HG03469 (cell line): ENCODE measurements around the gene ELMO1.

Experiments
- ATAC-seq: cut with Tn5 transposase; IDR thresholded peaks from one replicate; pipeline ENCODE4 v1.9.1; 2021; ENCODE audit warnings: mild to moderate bottlenecking, moderate library complexity, moderate number of reproducible peaks; ENCODE audit not compliant: unreplicated experiment

Gene ELMO1

GRCh38 chr7:36939816-36940215, 508.8 kb downstream of the ELMO1 start:
- no peak for ATAC-seq

DNA sequence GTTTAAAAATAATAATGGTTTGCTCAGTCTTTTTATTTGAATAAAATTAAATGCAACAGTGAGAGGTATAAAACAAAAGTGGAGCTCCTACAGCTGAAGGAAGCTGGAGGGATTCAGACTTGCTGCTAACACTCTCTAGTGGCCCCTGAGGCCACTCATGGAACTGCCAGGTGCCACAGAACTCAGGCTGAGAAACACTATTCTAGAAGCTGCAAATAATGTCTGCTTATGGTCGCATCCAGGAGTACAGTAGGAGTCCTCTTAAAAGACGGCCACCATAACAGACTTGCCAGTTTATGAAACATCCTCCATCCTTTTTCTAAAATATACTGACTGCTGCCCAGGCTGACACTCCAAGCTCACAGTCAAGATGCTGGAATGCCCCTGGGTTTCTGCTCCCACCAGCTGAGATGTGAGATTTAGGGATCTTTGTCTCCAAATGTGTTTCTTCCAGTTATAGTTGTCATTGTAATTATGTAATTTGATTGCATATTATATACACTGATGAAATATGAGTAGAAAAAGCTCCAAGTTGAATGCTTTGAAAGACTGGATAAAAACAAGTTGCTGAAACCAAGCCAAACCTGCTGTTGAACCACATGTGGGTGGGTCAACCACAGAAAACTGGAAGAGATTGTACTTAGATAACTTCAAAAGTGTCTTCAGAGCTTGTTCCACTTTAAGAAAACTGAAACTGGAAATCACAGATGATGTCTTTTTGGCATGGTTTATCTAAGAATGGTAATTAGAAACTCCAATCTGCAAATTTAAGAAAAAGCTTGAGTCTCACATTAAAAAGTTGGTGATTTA, 510.7 kb downstream of the ELMO1 start:
- ATAC-seq: no peak

DNA sequence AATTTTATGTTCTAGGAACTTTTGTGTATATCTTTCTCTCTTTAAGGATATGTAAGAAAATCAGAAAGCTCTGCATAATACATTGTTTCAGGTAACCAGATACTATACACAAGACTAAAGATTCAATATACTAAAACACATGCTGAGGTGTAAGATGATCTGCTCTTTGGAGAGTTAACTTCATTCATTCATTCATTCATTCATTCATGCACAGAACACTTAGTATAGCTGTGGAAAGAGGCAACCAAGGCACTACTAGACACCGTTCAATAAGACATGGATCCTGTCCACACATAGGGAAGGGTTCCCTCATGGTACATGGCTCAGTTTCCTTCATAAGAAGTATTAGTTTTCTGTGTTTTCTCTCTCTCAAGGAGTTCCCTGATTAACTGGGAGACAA, 516.8 kb downstream of the ELMO1 start:
- no peak for ATAC-seq

DNA sequence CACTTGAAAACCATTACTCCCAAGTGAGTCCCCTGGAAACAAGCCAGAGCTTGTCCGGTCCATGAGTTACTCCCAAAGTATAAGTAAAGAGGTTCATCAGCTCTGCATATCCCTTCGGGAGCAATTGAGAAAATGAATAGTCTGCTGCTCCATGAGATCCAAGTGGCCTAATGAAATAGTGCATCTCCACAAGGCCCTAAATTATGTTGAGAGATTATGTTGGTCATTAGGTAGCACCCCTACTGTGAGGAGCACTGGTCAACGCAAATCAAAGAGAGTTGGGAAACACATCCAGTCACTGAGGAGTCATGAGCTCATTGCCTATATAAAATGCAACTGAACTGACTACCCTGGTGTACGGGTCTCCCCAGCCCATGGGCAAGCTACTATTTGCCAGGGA, 518.9 kb downstream of the ELMO1 start:
- no peak for ATAC-seq

DNA sequence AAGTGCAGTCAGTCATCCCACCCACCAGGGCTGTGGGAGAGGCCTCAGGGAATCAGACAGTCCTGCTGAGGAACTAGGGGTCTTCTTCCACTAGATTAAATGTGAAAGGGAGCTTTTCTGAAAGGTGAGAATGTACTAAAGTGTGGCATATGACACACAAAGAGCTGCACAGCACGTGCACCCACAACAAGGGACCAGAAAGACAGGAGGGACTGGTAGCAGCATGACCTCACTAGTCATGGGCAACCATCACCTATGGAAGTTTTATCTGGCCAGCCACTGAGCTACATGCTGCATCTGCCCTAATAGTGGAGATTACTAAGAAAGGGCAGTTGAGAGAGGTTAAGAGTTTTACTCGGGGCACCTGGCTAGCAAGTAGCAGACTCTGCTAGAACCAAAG, 519.9 kb downstream of the ELMO1 start:
- no peak for ATAC-seq

- no peak for ATAC-seq
These were observed 520.4 kb downstream of the ELMO1 start for GRCh38 chr7:36928311-36928710.

- ATAC-seq: no peak
These were observed 523.0 kb downstream of the ELMO1 start for GRCh38 chr7:36925691-36926090.

GRCh38 chr7:36925207-36925606, 523.5 kb downstream of the ELMO1 start:
- no peak for ATAC-seq

DNA sequence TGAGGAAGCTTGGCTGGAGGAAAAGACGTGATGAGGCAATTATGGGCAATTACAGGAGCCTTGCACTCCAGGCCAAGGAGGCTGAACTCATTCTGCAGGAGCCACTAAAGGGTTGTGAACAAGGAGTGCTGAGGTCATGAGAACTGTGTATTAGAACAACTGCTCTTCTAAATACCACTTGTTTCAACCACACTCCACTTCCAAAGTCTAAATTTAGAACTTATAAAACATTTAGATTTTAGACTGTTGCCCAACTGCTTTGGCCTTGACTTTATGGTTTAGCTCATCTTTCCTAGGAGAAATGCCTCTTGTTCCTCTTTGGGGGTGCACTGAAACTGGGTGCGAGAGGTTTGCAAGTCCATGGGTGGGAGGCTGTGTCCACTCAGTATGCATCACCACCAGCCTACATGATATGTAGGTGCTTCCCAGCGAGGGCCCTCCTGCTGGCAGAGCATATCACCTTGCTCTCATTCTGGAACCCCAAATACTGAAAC, 524.7 kb downstream of the ELMO1 start:
- no peak for ATAC-seq

- no peak for ATAC-seq
These were observed 525.5 kb downstream of the ELMO1 start for GRCh38 chr7:36923185-36923584.

DNA sequence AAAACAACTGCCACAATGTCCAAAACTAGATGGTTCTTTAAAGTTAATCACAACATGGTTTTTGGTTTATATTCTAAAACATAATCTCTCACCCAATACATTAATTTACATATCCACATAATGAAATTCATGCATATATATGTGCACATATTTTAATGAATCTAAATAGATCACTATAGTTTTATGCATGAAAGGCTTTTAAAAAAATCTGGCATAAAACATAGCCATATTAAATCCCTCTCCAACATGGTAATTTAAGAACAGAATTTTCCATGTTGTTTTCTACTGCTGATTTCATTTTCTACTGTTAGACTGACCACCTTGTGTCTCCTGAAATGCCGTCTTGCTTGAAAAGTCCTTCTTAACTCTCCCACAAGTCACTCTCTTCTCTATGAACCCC, 528.2 kb downstream of the ELMO1 start:
- no peak for ATAC-seq

DNA sequence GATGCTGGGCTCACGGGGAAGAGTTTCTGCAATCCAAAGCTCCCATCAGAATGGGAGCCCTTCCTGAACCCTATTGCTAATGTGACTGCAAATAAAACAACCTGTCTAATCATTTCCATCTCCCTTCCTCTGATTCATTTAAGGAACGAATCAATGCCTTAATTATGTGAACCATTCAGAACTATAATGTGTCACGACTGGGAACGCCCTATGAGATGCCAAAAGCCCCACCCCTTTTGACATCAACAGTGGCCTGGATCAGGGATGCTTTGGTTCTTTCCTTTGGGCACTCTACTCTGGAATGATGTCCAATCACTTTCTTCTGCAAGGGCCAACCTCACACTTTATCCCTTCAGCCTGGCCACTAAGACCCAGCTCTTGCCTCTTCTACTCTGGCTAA, 528.9 kb downstream of the ELMO1 start:
- no peak for ATAC-seq

DNA sequence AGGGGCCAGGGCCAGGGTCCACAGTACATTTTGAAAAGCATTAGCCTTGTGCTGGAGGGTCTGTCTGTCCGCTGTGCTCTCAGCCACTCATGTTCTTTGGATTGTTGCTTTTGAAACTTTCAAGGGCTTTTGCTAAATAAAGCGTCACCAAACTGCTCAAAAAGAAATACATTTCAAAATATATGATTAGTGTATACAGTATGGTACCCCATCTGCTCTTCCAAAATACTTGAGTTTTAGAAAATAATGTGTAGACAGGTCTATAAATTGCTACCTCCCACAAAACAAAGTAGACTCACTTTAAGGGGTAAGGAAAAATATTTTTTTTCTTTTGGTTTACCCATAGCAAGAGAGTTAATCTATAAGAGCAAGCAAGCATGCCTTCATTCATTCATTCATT, 530.1 kb downstream of the ELMO1 start:
- no peak for ATAC-seq

DNA sequence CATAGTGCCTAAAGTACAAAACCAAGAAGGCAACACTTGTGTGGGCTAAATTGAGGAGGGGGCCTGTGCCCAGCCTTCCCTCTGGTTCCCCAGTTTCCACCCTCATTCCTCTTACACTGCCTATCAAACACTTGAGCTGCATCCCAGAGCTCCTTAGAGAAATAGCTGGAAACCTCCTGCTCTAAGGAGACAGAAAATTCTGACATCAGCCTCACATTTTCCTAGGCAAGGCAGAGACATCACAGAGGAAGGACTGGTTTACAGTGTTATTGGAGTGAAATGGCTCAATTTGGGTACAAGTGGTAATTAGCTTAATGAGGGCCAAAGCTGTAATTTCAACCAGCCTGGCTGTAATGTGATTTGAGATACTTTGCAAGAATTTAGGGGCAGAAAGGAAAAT, 532.0 kb downstream of the ELMO1 start:
- ATAC-seq: no peak

GRCh38 chr7:36916116-36916515, 532.5 kb downstream of the ELMO1 start:
- no peak for ATAC-seq

DNA sequence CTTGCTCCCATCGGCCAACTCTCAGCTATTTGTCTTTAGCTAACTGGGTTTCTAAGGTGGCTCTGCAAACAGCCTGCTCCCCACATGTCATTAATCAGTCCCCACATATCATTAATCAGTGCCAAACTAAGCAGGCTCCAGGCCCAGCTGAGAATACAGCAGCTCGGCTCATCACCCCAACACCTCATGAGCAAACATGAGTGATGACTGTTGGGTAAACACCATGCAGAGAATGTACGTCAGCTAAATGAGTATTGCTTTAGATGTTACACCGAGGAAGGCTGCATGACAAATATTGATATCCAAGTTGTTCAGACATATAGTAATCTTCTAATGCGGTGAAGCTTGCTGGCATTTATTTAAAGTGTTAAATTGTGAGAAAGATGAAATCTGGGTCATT, 536.9 kb downstream of the ELMO1 start:
- no peak for ATAC-seq

DNA sequence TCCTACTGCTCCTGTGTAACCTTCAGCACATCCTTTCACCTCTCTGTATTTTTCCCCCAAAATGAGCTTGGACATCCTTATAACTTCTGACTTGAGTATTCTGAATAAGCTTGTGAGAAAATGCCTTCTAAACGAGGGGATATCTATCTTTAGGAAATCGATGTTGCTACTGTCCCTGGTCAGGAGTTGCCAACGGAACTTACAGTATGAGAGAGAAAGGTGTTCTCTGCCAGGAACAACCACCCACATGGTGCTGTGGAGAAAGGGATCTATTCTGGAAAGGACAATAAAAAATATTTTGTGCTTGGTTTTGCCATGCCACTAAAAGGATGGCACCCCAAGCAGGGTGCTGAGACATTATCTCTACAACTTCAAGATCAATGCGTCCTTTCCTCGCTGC, 537.8 kb downstream of the ELMO1 start:
- no peak for ATAC-seq

- ATAC-seq: no peak
These were observed 538.3 kb downstream of the ELMO1 start for GRCh38 chr7:36910401-36910800.

DNA sequence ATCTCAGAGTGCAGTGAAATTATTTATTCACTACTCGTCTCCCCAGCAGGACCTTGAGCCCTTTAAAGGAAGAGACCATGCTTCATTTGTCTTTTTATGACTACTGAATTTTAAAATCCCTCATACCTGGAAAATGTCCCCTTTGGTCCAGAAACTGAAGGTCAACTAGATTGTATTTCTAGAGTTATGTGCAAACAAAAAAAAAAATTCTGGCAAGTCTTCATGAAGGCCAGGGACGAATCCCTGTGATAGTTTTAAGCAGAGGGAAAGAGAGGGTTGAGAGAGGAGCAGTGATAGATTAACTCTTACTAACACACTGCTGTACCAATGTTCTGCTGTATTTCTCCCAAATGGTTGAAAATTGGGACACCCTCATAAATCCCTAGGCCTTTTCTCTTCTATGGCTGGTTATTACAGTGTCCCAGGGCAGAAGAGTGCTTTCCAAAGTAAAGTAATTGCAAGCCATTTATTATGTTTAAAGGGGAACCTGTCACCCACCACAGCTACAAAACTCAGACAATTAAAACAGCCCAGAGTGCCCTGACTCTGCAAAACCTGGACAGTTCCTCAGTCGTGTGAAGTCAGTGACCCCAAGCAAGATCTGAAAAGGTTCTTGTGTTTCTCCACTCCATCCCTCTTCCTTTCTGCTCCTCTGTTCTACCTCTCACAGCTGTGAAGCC, 541.6 kb downstream of the ELMO1 start:
- ATAC-seq: no peak

DNA sequence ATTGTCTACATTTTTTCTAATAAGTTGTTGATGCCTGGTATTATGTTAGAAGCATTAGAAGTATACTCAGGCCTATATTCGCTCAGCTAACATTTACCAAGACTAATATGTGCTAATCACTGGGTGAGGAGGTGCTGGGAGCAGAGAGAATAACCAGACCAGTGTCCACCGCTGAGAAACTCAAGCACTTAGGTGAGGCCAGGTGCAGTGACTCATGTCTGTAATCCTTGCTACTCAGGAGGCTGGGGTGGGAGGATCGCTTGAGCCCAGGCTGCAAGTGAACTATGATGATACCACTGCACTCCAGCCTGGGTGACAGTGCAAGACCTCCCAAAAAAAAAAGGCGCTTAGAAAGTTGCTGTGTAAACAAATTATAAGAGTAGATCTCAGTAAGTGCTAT, 542.2 kb downstream of the ELMO1 start:
- ATAC-seq: no peak

- no peak for ATAC-seq
These were observed 542.8 kb downstream of the ELMO1 start for GRCh38 chr7:36905841-36906240.

- no peak for ATAC-seq
These were observed 543.9 kb downstream of the ELMO1 start for GRCh38 chr7:36904802-36905201.
